HL-60/S4 treated with retinoic acid at 250 ng/mL for 4 days and 3 days (cell line): ENCODE results near the gene UTS2.

ENCODE experiments used
- in situ Hi-C: fragments of 300-500 bp; cut with MboI; formaldehyde crosslinking; loops from 2 replicates; pipeline ENCODE4 v1.7.0; 2022; ENCODE audit warnings: low sequenced_read_pairs

UTS2 gene

GRCh38 chr1:7813677-7814373 lies 39.0 kb downstream of the UTS2 start:
- in situ Hi-C loops = no loop called here

- in situ Hi-C loops = no loop called here
These were observed 41.4 kb downstream of the UTS2 start for GRCh38 chr1:7811476-7811875.

- in situ Hi-C loops = no loop called here
These were observed 42.5 kb downstream of the UTS2 start for GRCh38 chr1:7810395-7810794.

GRCh38 chr1:7809742-7810141 lies 43.1 kb downstream of the UTS2 start:
- in situ Hi-C loops = no loop called here

GRCh38 chr1:7808253-7808844 lies 44.5 kb downstream of the UTS2 start:
- in situ Hi-C loops = no loop called here

GRCh38 chr1:7805460-7805859 lies 47.4 kb downstream of the UTS2 start:
- in situ Hi-C loops = no loop called here
